OCI-LY3 (cell line): ENCODE measurements around the gene JMJD8.

Experiments used
- H2AFZ ChIP-seq: fragments of 200-600, 300-600 bp; shearing (Covaris generic); 2 replicates; pipeline ENCODE4 v1.6.0; 2014; ENCODE audit warnings: antibody characterized with exemption, low read depth, low read length
- H3K27ac ChIP-seq: fragments of 200-600, 300-600 bp; sonication (generic); 2 replicates; pipeline ENCODE4 v1.5.1; 2014; ENCODE audit warnings: mild to moderate bottlenecking, low read length, moderate library complexity, mixed read lengths
- H3K27me3 ChIP-seq: fragments of 200-600, 300-600 bp; sonication (generic); 2 replicates; pipeline ENCODE4 v1.6.1; 2014; ENCODE audit warnings: low read depth, low read length, mixed read lengths
- H3K36me3 ChIP-seq: fragments of 200-600, 300-600 bp; sonication (generic); replicated peaks from 2 replicates; pipeline ENCODE3; 2014; ENCODE audit warnings: low read depth, low read length, mixed read lengths
- H3K4me1 ChIP-seq: fragments of 300-600, 200-600 bp; sonication (generic); 2 replicates; pipeline ENCODE4 v1.6.1; 2014; ENCODE audit warnings: low read length, mixed read lengths
- H3K4me2 ChIP-seq: fragments of 200-600, 300-600 bp; sonication (generic); 2 replicates; pipeline ENCODE4 v1.6.1; 2014; ENCODE audit warnings: low read length, mixed read lengths
- H3K4me3 ChIP-seq: fragments of 300-600, 200-600 bp; sonication (generic); 2 replicates; pipeline ENCODE4 v1.5.1; 2014; ENCODE audit warnings: antibody characterized with exemption, mild to moderate bottlenecking, low read length, moderate library complexity
- H3K79me2 ChIP-seq: fragments of 300-600, 200-600 bp; shearing (Covaris generic); 2 replicates; pipeline ENCODE4 v1.6.1; 2014; ENCODE audit warnings: mild to moderate bottlenecking, low read length, mixed read lengths
- H3K9ac ChIP-seq: fragments of 300-600, 200-600 bp; shearing (Covaris generic); 2 replicates; pipeline ENCODE4 v1.6.0; 2014; ENCODE audit warnings: mild to moderate bottlenecking, low read length, moderate library complexity
- H3K9me3 ChIP-seq: fragments of 200-600, 300-600 bp; shearing (Covaris generic); 2 replicates; pipeline ENCODE4 v1.6.1; 2014; ENCODE audit warnings: low read length, mixed read lengths; ENCODE audit not compliant: insufficient read depth
- H4K20me1 ChIP-seq: fragments of 200-600, 300-600 bp; sonication (generic); 2 replicates; pipeline ENCODE4 v1.6.1; 2016; ENCODE audit warnings: low read length, mixed read lengths; ENCODE audit not compliant: insufficient read depth
- CTCF ChIP-seq: fragments of 200-600, 300-600 bp; sonication (generic); IDR thresholded peaks from 2 replicates; pipeline ENCODE4 v1.5.1; 2014; ENCODE audit warnings: antibody characterized with exemption, low read length, low read depth
- EZH2phosphoT487 ChIP-seq: fragments of 200-600 bp; shearing (Covaris generic); IDR thresholded peaks from 2 replicates; pipeline ENCODE4 v1.6.1; 2018; ENCODE audit warnings: antibody characterized with exemption, mixed run types, low read depth

Gene JMJD8

GRCh38 chr16:704047-704446, 19.9 kb upstream of the JMJD8 start:
- Histone ChIP-seq H2AFZ (no peak overlapping the region), H3K27ac (no peak overlapping the region), H3K4me2 (no peak overlapping the region), H4K20me1 (no peaks in the 10 kb centered on the region), H3K9ac (no peak overlapping the region), H3K9me3 (no peaks in the 10 kb centered on the region), H3K4me3 (no peak overlapping the region), H3K4me1 (no peaks in the 10 kb centered on the region), H3K27me3 (no peaks in the 10 kb centered on the region), H3K79me2 (no peaks in the 10 kb centered on the region), H3K36me3 (no peaks in the 10 kb centered on the region)
- no peak for TF ChIP-seq EZH2phosphoT487
- no peak for TF ChIP-seq CTCF

GRCh38 chr16:703406-703805, 19.3 kb upstream of the JMJD8 start:
- H3K27me3 ChIP-seq, result no peaks in the 10 kb centered on the region
- no peak for TF ChIP-seq CTCF
- no peak for TF ChIP-seq EZH2phosphoT487
- no peaks in the 10 kb centered on the region for H4K20me1 ChIP-seq
- H3K9me3 ChIP-seq, result no peaks in the 10 kb centered on the region
- no peak overlapping the region for H3K4me3 ChIP-seq
- H3K4me2 ChIP-seq, result no peak overlapping the region
- no peaks in the 10 kb centered on the region for H3K4me1 ChIP-seq
- no peak overlapping the region for H3K27ac ChIP-seq
- no peaks in the 10 kb centered on the region for H3K36me3 ChIP-seq
- no peak overlapping the region for H3K9ac ChIP-seq
- H2AFZ ChIP-seq, result no peak overlapping the region
- no peaks in the 10 kb centered on the region for H3K79me2 ChIP-seq

- H3K79me2 ChIP-seq, result no peaks in the 10 kb centered on the region
- H3K36me3 ChIP-seq, result no peaks in the 10 kb centered on the region
- H3K9me3 ChIP-seq, result no peaks in the 10 kb centered on the region
- no peak overlapping the region for H3K27ac ChIP-seq
- H4K20me1 ChIP-seq, result no peaks in the 10 kb centered on the region
- H3K4me2 ChIP-seq, result no peak overlapping the region
- TF ChIP-seq CTCF (no peak), EZH2phosphoT487 (no peak)
- no peaks in the 10 kb centered on the region for H3K4me1 ChIP-seq
- H2AFZ ChIP-seq, result no peak overlapping the region
- H3K4me3 ChIP-seq, result no peak overlapping the region
- no peak overlapping the region for H3K9ac ChIP-seq
- no peaks in the 10 kb centered on the region for H3K27me3 ChIP-seq
Observed at GRCh38 chr16:702341-702740, 18.2 kb upstream of the JMJD8 start.

GRCh38 chr16:700684-701584, 16.8 kb upstream of the JMJD8 start:
- Histone ChIP-seq H2AFZ (no peak overlapping the region), H3K4me1 (no peaks in the 10 kb centered on the region), H4K20me1 (no peaks in the 10 kb centered on the region), H3K27me3 (no peaks in the 10 kb centered on the region), H3K4me3 (no peak overlapping the region), H3K9ac (no peak overlapping the region), H3K36me3 (no peaks in the 10 kb centered on the region), H3K9me3 (no peaks in the 10 kb centered on the region), H3K27ac (no peak overlapping the region), H3K4me2 (no peak overlapping the region), H3K79me2 (no peaks in the 10 kb centered on the region)
- TF ChIP-seq EZH2phosphoT487 (no peak), CTCF (no peak)
